ENCODE results near the gene MSANTD2.

MSANTD2 gene

DNA sequence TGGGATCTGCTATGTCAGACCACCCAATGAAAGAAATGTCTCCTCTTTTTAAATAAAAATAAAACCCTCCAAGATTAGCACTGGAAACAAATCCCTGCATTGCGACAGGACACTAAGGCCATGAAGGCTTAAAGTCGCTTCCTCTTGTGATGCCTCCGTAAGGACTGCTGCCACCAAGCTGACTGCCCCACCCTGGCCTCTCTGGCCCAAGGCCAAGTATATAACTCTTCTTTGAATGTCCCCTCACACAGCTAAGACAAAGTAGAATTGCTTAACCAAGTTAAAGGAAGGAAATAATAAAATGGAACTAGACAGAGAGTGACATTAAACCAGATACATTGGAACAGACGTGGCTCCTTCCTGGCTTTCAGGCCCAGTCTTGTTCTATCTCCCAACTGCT lies 68.0 kb downstream of the MSANTD2 start:
- DNase-seq (ENCODE audit: low read depth) = no peak

- no peak for DNase-seq (ENCODE audit: low read depth)
Measured at GRCh38 chr11:124729571-124729970, 70.6 kb downstream of the MSANTD2 start.

DNA sequence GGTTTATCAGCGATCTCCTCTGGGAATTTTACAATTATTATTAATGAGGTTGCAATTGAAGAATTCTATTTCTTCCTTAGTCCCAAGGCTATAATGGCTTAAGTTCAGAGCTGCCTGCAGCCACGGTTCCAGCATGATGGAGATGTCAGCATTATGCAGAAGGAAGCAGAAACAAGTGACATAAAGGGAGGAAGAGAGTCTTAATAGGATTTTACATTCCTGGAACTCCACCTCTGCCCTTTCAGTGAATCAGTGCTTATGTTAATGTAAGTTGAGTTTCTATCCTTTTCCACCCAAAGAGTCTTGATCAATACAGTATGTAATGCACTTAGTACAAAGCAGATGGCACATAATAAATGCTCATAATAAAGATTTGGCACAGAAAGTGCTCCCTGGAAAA lies 72.1 kb downstream of the MSANTD2 start:
- DNase-seq (ENCODE audit: low read depth) = no peak

DNA sequence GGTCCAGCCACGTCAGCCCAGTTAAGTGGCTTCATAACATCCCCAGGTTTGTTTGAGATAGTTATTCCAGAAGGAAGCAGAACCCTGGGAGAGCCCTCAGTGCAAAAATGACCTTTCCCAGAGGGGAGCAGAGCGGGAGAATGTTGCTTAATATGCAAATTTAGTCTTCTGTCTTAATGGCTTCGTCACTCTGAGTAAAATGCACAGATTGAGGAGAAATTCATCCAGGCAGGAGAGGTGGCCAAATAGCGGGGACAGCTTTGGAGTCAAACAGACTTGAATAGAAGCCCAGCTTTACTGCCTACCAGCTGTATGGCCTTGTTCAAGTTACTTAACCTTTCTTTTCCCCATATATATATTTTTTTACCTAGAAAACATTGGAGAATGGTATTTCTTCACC lies 72.7 kb downstream of the MSANTD2 start:
- no peak for DNase-seq (ENCODE audit: low read depth)

GRCh38 chr11:124725719-124726105 lies 74.5 kb downstream of the MSANTD2 start:
- no peak for DNase-seq (ENCODE audit: low read depth)

- DNase-seq (ENCODE audit: low read depth) = no peak
Measured at GRCh38 chr11:124724979-124725718, 75.1 kb downstream of the MSANTD2 start.

GRCh38 chr11:124722176-124722575 lies 78.0 kb downstream of the MSANTD2 start:
- no peak for DNase-seq (ENCODE audit: low read depth)

GRCh38 chr11:124719534-124719933 lies 80.7 kb downstream of the MSANTD2 start:
- DNase-seq (ENCODE audit: low read depth) = no peak

DNA sequence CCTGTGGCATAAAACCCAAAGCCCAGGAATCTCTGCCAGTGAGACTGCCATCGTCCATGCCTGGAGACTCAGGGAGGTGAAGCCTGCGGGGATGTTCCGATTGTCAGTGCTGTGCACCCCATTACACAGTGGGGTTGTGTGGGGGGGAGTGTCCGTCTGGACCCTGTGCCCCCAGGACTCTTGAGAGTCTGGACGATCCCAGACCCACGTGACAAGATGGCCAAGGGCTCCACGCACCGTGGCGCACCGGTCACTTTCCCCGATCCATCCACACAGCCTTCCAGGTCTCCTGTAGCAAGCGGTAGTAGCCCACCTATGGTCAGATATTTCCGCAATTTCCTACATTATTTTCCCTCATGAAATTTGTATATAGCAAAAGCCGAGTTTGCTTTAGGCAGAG lies 81.4 kb downstream of the MSANTD2 start:
- no peak for DNase-seq (ENCODE audit: low read depth)

GRCh38 chr11:124717786-124718651 lies 82.2 kb downstream of the MSANTD2 start:
- DNase-seq (ENCODE audit: low read depth) = no peak

- no peak for DNase-seq (ENCODE audit: low read depth)
Measured at GRCh38 chr11:124717421-124717785, 82.8 kb downstream of the MSANTD2 start.

DNA sequence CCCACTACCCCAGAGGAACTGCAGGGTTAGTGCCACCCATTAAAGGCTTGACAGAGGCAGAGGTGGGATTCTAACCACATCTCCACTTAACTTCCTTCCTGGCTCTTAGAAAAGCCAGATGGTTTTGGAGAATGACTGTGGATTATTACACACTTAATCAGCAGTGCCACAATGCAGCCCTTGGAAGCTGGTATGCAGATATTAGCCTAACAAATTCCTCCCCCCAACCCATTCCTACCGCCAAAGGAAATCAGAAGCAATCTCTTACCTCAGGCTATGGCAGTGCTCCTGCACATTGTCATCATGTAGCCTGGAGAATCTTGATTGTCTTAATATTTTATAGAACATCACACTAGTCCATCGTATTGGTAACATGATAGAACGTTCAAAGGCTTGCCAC lies 83.6 kb downstream of the MSANTD2 start:
- DNase-seq (ENCODE audit: low read depth) = no peak

All from activated T-cell treated with anti-CD3 and anti-CD28 coated beads for 48 hours (primary cell).